HG03565 (cell line): ENCODE measurements around the gene HMGCR.
A peak's percentile ranks its signal among the peaks of the same experiment; 100 is the strongest.
"Not testable (repeated sequence)": the region's sequence is repeated elsewhere in the genome, so short reads cannot be mapped to it uniquely, and the experiment has no call there.

ENCODE experiments used
- ATAC-seq: cut with Tn5 transposase; IDR thresholded peaks from one replicate; pipeline ENCODE4 v1.9.1; 2021; ENCODE audit warnings: mild to moderate bottlenecking, moderate library complexity; ENCODE audit not compliant: unreplicated experiment

Gene HMGCR

DNA sequence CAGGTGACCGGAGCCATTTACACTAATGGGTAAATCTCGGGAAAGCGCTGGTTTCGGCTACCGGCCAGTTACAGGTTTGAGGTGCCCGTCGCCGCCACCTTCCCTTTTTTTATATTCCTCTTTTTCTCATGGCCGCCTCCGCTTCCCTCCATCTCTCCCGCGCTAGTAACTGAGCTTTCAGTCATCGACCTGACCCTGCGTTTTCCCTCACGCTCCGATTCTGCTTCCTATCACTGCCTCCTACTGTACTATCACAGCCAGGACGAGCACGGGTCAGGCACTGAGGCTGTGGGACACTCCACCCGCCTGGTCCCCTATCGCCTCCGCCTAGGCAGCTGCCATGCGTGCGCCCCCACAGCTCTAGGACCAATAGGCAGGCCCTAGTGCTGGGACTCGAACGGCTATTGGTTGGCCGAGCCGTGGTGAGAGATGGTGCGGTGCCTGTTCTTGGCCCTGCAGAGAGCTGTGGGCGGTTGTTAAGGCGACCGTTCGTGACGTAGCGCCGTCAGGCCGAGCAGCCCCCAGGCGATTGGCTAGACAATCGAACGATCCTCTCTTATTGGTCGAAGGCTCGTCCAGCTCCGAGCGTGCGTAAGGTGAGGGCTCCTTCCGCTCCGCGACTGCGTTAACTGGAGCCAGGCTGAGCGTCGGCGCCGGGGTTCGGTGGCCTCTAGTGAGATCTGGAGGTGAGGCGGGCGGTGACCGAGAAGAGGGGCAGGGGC, at the start of gene HMGCR:
Gene HMGCR, plus strand, starts transcription at position 606 of the 722 bp plus-strand sequence. CDS start 5,386 bp downstream, outside the sequence.
- peak; percentile 96 for ATAC-seq

DNA sequence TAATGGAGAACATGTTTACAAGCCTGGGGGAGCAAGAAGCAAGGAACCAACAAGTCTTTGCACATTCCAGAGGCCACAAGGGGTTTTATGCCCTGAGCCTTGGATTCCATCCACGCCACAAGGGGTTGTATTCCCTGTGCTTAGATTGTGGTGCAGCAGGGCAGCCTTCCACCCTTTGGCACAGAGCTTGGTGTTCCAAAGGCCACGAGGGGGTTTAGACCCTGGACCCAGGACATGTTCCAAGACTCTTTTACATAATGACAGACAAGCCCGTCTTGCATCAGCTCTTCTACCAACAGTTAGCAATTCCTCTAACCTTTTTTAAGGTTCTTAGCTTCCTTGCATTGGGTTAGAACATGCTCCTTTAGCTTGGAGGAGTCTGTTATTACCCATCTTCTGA, 45.2 kb upstream of the HMGCR start:
- not testable (repeated sequence) for ATAC-seq

GRCh38 chr5:75300084-75300483, 36.9 kb upstream of the HMGCR start:
- ATAC-seq: no peak

DNA sequence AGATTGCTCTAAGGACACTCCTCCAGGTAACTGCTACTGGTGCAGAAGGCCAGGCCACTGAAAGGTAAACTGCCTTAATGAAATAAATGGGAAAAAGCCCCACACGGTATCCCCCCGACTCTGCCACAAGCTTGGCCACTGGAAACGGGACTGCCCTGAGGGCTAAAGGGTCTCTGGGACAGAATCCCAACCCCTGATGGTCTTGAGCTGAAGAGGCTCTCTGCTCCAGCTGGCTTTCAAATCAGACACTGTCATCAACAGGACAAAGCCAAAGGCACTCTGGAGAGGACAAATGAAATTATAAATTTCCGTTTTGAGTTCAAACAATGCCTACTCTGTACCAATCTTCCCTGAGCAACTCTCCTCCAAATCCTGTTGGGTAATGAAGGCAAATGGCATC, 33.6 kb upstream of the HMGCR start:
- no peak for ATAC-seq

DNA sequence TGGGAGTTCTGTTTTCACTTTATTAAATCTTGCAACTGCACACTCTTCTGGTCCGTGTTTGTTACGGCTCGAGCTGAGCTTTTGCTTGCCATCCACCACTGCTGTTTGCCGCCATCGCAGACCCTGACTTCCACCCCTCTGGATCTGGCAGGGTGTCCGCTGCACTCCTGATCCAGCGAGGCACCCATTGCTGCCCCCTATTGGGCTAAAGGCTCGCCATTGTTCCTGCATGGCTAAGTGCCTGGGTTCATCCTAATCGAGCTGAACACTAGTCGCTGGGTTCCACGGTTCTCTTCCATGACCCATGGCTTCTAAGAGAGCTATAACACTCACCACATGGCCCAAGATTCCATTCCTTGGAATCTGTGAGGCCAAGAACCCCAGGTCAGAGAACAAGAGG, 32.5 kb upstream of the HMGCR start:
- ATAC-seq: not testable (repeated sequence)

DNA sequence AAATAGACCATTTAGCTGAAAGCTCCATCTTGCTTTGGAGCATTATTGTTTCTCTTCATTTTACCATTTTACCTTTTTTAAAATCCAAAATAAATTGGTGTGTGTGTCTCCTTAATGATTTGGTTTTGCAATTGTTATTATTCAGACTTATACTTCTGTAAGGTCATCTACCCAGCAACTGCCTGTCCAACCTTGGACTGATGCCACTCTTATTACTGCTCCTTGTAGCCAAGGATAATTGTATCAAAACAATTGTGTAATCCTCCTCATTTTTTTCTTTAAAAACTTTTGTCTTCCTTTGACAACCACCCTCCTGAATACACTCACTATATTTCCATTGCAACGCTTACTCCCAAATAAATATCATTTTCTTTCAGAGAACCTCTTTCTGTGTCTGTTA, 30.3 kb upstream of the HMGCR start:
- no peak for ATAC-seq

DNA sequence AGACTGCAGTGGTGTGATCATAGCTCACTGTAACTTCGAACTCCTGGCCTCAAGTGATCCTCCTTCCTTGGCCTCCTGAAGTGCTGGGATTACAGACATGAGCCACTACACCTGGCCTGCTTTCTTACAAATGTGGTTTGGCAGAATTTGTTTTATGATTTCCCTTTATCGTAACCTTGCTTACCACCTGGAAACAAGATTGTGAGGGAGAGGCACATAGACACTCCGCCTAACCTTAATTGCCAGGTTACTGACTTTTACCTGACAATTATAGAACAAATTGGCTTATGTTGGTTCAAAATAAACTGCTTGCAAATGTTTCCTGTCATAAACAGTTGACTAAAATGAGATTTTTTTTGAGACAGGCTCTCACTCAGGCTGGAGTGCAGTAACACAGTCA, 26.8 kb upstream of the HMGCR start:
- no peak for ATAC-seq

DNA sequence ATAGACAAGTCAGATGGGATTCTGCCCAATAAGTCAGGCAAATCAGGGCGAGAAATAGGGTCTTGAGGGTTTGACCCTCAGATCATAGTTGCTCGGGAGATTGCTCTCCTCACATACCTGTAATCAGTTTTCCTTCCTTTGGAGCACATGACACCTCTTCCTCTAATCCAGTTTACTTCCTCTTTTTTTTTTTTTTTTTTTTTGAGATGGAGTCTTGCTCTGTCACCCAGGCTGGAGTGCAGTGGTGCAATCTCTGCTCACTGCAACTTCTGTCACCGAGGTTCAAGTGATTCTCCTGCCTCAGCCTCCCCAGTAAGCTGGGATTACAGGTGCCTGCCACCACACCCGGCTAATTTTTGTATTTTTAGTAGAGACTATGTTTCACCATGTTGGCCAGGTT, 17.9 kb upstream of the HMGCR start:
- not testable (repeated sequence) for ATAC-seq

DNA sequence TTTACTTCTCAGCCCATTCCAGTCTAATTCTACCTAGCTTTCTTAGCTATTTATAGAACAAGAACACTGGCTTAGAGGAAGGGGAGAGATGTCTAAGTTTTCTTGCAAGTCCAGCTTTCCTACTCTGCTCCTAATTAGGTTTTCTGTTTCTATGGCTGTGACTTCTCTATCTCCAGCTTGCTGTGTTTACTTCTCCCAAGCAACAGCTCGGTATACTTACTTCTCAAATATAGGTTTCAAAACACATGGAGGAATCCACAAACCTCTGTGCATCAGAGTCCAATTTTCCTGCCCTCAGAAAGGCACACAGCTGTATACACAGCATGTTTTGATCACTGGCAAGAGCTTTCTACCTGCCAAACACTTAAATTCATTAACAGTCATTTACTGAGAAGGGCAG, 17.4 kb upstream of the HMGCR start:
- ATAC-seq: no peak

DNA sequence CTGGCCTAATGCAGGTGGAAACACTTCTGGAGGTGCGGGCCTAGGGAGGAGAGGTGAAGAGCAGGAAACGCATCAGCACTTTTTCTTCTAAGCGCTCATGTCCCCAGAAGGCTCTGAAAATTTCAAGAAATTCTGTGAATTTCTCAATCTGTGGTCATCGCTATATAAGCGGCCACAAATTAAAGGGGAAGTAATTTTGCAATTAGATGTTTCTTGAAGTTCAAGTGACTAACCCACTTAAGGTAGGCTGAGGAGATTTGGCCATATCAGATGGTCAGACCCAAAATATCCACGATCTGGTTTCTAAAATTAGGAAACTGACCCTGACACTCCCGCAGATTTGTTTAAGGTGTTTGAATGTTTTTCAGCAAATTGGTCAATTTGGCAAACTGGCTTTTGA, 16.6 kb upstream of the HMGCR start:
- no peak for ATAC-seq

DNA sequence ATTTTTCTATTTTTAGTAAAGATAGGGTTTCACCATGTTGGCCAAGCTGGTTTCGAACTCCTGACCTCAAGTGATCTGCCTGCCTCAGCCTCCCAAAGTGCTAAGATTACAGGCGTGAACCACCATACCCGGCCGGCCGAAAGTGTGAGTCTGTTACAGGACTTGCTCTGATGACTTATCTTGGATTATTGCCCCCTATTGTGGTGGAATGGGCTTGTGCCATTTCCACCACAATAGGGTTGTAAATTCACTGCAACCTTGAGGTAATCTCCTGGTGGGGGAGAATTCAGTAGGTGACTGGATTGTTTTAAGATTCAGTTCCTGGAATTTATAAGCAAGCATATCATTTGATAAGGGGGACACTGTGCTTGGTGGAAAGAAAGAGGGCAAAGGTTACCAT, 15.0 kb upstream of the HMGCR start:
- ATAC-seq: no peak

- ATAC-seq: no peak
These were observed 12.2 kb upstream of the HMGCR start for GRCh38 chr5:75324791-75325190.

GRCh38 chr5:75325242-75325641, 11.8 kb upstream of the HMGCR start:
- ATAC-seq: no peak

GRCh38 chr5:75330404-75330803, 6.6 kb upstream of the HMGCR start:
- no peak for ATAC-seq

DNA sequence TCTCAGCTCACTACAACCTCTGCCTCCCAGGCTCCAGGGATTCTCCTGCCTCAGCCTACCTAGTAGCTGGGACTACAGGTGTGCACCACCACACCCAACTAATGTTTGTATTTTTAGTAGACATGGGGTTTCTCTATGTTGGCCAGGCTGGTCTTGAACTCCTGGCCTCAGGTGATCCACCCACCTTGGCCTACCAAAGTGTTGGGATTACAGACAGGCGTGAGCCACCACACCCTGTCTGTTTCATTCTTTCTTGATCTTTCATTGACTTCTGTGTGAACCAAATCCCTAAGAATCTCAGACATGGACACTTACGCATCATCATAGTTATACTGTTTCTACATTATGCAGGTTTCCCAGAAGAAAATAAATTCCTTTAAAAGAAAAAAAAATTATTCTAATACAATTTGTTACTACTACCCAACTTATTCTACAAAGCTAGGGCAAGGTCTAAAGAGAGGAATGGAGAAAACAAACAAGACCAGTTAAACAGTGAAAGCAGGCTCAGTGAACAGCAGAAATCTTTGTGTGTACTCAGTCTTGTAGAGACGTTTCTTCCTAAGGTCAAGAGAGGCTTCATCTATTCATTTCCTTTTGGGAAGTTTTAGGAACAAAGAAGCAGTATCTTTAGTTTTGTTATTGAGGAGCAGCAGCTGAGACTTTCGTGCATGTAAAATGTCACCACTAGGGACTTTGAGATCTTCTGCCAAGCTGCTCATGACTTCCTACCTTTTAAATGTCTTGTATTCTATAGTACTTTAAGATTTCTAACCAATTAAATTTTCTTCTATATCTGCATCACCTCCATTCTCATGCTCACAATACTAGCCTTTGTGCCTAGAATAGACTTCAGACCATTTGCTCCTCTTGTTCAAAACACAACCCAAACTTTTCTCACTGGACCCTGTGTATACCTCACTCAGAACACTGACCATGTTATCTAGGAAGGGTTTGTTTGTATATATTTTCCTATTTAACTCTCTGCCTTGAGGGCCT, 5.6 kb upstream of the HMGCR start:
- ATAC-seq: no peak

- ATAC-seq: not testable (repeated sequence)
These were observed 3.3 kb upstream of the HMGCR start for GRCh38 chr5:75333759-75334158.

DNA sequence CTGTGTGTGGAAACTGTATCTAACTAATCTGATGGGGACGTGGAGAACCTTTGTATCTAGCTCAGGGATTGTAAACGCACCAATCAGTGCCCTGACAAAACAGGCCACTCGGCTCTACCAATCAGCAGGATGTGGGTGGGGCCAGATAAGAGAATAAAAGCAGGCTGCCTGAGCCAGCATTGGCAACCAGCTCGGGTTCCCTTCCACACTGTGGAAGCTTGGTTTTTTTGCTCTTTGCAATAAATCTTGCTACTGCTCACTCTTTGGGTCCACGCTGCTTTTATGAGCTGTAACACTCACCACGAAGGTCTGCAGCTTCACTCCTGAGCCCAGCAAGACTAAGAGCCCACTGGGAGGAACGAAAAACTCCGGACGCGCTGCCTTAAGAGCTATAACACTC, 2.6 kb upstream of the HMGCR start:
- ATAC-seq: not testable (repeated sequence)

DNA sequence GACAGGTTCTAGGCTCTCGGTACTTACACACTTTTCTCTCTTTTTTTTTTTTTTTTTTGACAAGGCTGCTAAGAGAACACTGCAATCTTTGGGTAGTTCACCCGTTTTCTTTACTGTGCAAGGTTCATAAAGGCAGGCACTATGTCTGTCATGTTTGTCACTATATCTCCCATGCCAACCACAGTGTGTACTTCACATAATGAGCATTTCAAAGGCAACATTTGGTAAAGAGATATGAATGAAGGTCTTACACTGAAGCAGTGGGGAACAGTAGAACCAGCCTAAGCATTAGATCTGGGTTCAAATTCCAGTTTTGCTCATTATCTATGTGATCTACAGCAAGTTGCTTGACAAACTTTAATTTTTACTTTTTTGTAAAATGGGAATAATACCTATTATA, 1.5 kb upstream of the HMGCR start:
- no peak for ATAC-seq

DNA sequence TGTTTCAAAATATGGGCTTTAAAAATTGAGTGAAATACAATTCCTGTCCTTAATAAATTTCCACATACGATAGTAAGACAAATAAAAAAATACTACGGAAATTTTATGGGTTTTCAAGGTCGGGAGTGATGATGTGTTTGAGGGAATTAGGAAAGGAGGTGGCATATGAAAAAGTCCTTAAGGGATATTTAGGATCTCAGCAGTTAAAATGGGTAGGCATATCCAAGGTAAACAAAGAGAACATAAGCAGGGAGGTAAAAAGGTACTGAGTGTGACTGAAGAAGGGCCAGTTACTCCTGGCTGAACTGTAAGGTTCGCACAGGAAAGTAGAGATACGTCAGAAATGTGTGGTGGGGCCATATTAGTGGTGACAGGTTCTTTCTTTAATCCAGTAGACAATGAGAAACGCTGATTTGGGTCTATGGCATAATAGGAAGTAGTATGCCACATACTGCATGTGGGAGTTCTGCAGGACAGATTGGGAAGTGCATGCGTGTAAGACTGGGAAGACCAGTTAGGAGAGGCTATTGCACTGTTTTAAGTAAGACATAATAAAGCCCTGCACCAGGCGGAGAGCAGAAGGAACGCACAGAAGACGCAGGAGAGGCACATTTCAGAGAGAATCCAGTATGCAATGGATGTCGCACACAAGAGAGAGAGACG, 937 bp upstream of the HMGCR start:
- ATAC-seq: no peak

GRCh38 chr5:75337366-75338021, 474 bp downstream of the HMGCR start:
- no peak for ATAC-seq

- ATAC-seq: no peak
These were observed 1.4 kb downstream of the HMGCR start for GRCh38 chr5:75338408-75338807.
